DMS79 (cell line): ENCODE data around the gene LDLRAD1.
"Not testable (repeated sequence)": the region's sequence is repeated elsewhere in the genome, so short reads cannot be mapped to it uniquely, and the experiment has no call there.

Experiments
- DNase-seq: peaks from one replicate; lab custom pipeline; 2025; lab: John Stamatoyannopoulos, UW

The LDLRAD1 gene

GRCh38 chr1:54016343-54017282 is 1.4 kb downstream of the LDLRAD1 start:
- DNase-seq = peak; percentile 28

GRCh38 chr1:54014009-54014629 is 3.9 kb downstream of the LDLRAD1 start:
- no peak for DNase-seq

GRCh38 chr1:54013393-54014008 is 4.5 kb downstream of the LDLRAD1 start:
- DNase-seq = no peak

GRCh38 chr1:54012863-54013262 is 5.1 kb downstream of the LDLRAD1 start:
- no peak for DNase-seq

GRCh38 chr1:54012008-54012325 is 6.0 kb downstream of the LDLRAD1 start:
- DNase-seq = no peak

- DNase-seq = no peak
Observed at GRCh38 chr1:54011316-54012007, 6.5 kb downstream of the LDLRAD1 start.

- no peak for DNase-seq
Observed at GRCh38 chr1:54010415-54011117, 7.4 kb downstream of the LDLRAD1 start.

GRCh38 chr1:54009406-54009805 is 8.6 kb downstream of the LDLRAD1 start:
- no peak for DNase-seq

- DNase-seq = no peak
Observed at GRCh38 chr1:54008876-54009275, 9.1 kb downstream of the LDLRAD1 start.

- no peak for DNase-seq
Observed at GRCh38 chr1:54007613-54008012, 10.4 kb downstream of the LDLRAD1 start.

- DNase-seq = no peak
Observed at GRCh38 chr1:54006508-54006907, 11.5 kb downstream of the LDLRAD1 start.

GRCh38 chr1:54004481-54005049 is 13.4 kb downstream of the LDLRAD1 start:
- no peak for DNase-seq

- DNase-seq = not testable (repeated sequence)
Observed at GRCh38 chr1:54003750-54004480, 14.1 kb downstream of the LDLRAD1 start.

GRCh38 chr1:54003249-54003646 is 14.7 kb downstream of the LDLRAD1 start:
- DNase-seq = no peak

GRCh38 chr1:54002544-54003248 is 15.3 kb downstream of the LDLRAD1 start:
- DNase-seq = no peak

- DNase-seq = peak; percentile 34
Observed at GRCh38 chr1:54001591-54001990, 16.4 kb downstream of the LDLRAD1 start.

- no peak for DNase-seq
Observed at GRCh38 chr1:53999920-54000319, 18.1 kb downstream of the LDLRAD1 start.

- no peak for DNase-seq
Observed at GRCh38 chr1:53998223-53998622, 19.8 kb downstream of the LDLRAD1 start.

- DNase-seq = no peak
Observed at GRCh38 chr1:53995683-53996082, 22.3 kb downstream of the LDLRAD1 start.

GRCh38 chr1:53994516-53994915 is 23.5 kb downstream of the LDLRAD1 start:
- not testable (repeated sequence) for DNase-seq
